ENCODE measurements around the gene CMSS1. TPM values are rescaled to one million over a fixed set of nuclear protein-coding genes. Genes with fewer than 3 reads are reported as not detected.

CMSS1 gene
- total and polyA plus RNA-seq, 2 of the 13 experiments (the other 11 are each of a cell fraction or from before 2014, with no cell fraction given): 6.4 to 48.7 TPM

DNA sequence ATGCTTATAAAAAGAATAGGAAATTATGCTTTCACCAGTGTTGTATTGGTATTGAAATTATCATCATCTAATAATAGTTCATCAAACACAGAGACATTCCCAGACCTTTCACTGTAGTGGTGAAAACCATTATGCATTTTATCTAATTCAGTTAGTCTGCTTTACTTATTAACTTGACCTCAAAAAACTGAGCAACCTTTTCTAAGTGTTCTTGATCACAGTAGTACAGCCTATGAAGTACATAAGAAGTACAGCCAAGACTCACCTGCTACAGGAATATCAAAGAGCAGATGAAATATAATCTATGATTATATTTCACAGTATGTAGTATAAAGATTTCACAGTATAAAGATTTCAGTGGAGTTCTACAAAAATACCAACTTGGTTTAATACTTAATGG, 221.4 kb downstream of the CMSS1 start:
- CTCF ChIA-PET (ENCODE audit: low intra/inter-chr PET ratio, low total read pairs): no interaction called here
- Histone ChIP-seq H3K27me3 (ENCODE audit: control insufficient read depth in 1 of 2, insufficient read depth in 2 of 2, low read length in 2 of 2) (no peaks in the 10 kb centered on the region), H3K36me3 (replicated peaks in 1 of 2; ENCODE audit: control insufficient read depth in 1 of 2, insufficient read depth in 2 of 2, low read length in 2 of 2) (no peaks in the 10 kb centered on the region), H3K9me3 (ENCODE audit: low read length) (no peaks in the 10 kb centered on the region), H3K4me2 (ENCODE audit: low read depth, low read length) (no peak overlapping the region), H4K20me1 (ENCODE audit: insufficient read depth, low read length) (no peaks in the 10 kb centered on the region), H3K9ac (ENCODE audit: insufficient read depth, low read depth, low read length) (no peak overlapping the region), H3K4me1 (ENCODE audit: insufficient read depth, low read length) (peaks cover 31% of the 10 kb centered on the region), H2AFZ (ENCODE audit: low read length) (no peak overlapping the region), H3K79me2 (ENCODE audit: insufficient read depth, low read length) (no peaks in the 10 kb centered on the region), H3K4me3 (replicated peaks in 1 of 3; ENCODE audit: insufficient read depth in 1 of 3, low read depth in 2 of 3, low read length in 3 of 3) (no peak overlapping the region), H3K27ac (ENCODE audit: extremely low read length, insufficient read depth, low read length) (no peak overlapping the region)
- TF ChIP-seq, protein P1, sequence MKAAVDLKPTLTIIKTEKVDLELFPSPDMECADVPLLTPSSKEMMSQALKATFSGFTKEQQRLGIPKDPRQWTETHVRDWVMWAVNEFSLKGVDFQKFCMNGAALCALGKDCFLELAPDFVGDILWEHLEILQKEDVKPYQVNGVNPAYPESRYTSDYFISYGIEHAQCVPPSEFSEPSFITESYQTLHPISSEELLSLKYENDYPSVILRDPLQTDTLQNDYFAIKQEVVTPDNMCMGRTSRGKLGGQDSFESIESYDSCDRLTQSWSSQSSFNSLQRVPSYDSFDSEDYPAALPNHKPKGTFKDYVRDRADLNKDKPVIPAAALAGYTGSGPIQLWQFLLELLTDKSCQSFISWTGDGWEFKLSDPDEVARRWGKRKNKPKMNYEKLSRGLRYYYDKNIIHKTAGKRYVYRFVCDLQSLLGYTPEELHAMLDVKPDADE (CRISPR knock-in tag; IDR thresholded peaks at IDR 0.05): no peak
- no peak for TF ChIP-seq ZNF672 (CRISPR knock-in tag; IDR thresholded peaks at IDR 0.05)
- TF ChIP-seq ZNF10 (CRISPR knock-in tag; IDR thresholded peaks at IDR 0.05; ENCODE audit: borderline replicate concordance, low read depth): no peak
- no peak for FAIRE-seq
- BruUV-seq (replicated peaks): no TSS peak
- in situ Hi-C loops (cut with HindIII; ENCODE audit: extremely low pct_ligation_motif_present, low pct_unique_long_range_greater_than_20kb) (no loop called here), intact Hi-C loops (cut with micrococcal nuclease; ENCODE audit: unreplicated experiment) (no loop called here)
- no peak for ATAC-seq
- no peak for DNase-seq (ENCODE audit: low spot score)
- POLR2A ChIA-PET: no interaction called here

DNA sequence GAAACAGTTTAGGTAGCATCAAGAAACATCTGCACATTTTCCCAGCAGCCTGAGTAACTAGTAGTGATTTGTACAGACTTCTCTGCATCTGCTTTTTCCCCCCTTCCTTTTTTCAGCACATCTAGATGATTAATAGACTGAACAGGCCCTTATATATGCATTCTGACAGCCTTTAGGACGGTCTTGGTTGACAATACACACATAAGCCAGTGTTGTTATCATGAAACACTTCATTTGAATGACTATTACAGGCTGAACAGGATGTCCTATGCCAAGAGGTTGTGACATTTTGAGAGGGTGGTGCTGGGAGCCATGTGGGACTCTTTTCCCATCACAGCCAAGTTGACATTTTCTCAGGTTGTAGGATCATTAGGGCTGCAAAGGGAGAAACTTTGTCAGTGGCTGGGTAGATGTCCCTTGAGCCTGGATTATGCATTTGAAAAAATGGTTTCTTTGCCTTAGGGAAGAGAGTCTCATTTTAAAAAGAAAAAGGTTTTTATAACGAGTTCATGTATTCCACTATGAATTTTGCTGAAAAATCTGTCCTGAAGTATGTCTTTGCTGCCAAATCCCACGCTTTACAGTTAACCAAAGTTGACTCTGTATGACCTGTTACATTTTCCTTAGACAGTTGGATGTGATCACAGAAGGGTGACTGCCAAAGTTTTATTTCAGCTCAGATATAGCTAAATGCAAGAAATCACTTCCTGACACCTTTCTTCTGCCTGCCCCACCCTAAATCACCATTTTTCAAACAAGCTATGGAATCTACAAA, 223.0 kb downstream of the CMSS1 start:
- Histone ChIP-seq H3K79me2 (ENCODE audit: insufficient read depth, low read length) (no peaks in the 10 kb centered on the region), H3K9ac (ENCODE audit: insufficient read depth, low read depth, low read length) (no peak overlapping the region), H3K27me3 (ENCODE audit: control insufficient read depth in 1 of 2, insufficient read depth in 2 of 2, low read length in 2 of 2) (no peaks in the 10 kb centered on the region), H3K27ac (ENCODE audit: extremely low read length, insufficient read depth, low read length) (no peak overlapping the region), H2AFZ (ENCODE audit: low read length) (no peak overlapping the region), H3K4me3 (replicated peaks in 1 of 3; ENCODE audit: insufficient read depth in 1 of 3, low read depth in 2 of 3, low read length in 3 of 3) (no peak overlapping the region), H3K36me3 (replicated peaks in 1 of 2; ENCODE audit: control insufficient read depth in 1 of 2, insufficient read depth in 2 of 2, low read length in 2 of 2) (no peaks in the 10 kb centered on the region), H3K9me3 (ENCODE audit: low read length) (no peaks in the 10 kb centered on the region), H3K4me1 (ENCODE audit: insufficient read depth, low read length) (peaks cover 22% of the 10 kb centered on the region), H4K20me1 (ENCODE audit: insufficient read depth, low read length) (no peaks in the 10 kb centered on the region), H3K4me2 (ENCODE audit: low read depth, low read length) (no peak overlapping the region)
- ChIA-PET CTCF (ENCODE audit: low intra/inter-chr PET ratio, low total read pairs) (no interaction called here), POLR2A (no interaction called here)
- DNase-seq (ENCODE audit: low spot score) (no peak), ATAC-seq (no peak), FAIRE-seq (no peak)
- intact Hi-C loops (cut with micrococcal nuclease; ENCODE audit: unreplicated experiment) (no loop called here), in situ Hi-C loops (cut with HindIII; ENCODE audit: extremely low pct_ligation_motif_present, low pct_unique_long_range_greater_than_20kb) (loop anchor here (10.0 kb wide), 1 partner anchor 166 kb away; no protein-coding TSS in a partner anchor)
- 90% methylated on average over 3 of the region's 3 CpGs for WGBS (ENCODE audit: low lambda C conversion rate)
- no TSS peak for BruUV-seq (replicated peaks)
- TF ChIP-seq RBFOX2 (IDR thresholded peaks at IDR 0.05; ENCODE audit: low read depth, low read length) (no peak), ZNF761 (CRISPR knock-in tag; conservative IDR thresholded peaks at IDR 0.05) (no peak), RAD51 (IDR thresholded peaks at IDR 0.05; ENCODE audit: borderline replicate concordance) (no peak), RFXANK (CRISPR knock-in tag; IDR thresholded peaks at IDR 0.05) (no peak), MTF2 (CRISPR knock-in tag; IDR thresholded peaks at IDR 0.05; ENCODE audit: borderline replicate concordance) (no peak), ZNF256 (CRISPR knock-in tag; conservative IDR thresholded peaks at IDR 0.05) (no peak), TOE1 (CRISPR knock-in tag; IDR thresholded peaks at IDR 0.05) (no peak)
- TF ChIP-seq, protein P2, sequence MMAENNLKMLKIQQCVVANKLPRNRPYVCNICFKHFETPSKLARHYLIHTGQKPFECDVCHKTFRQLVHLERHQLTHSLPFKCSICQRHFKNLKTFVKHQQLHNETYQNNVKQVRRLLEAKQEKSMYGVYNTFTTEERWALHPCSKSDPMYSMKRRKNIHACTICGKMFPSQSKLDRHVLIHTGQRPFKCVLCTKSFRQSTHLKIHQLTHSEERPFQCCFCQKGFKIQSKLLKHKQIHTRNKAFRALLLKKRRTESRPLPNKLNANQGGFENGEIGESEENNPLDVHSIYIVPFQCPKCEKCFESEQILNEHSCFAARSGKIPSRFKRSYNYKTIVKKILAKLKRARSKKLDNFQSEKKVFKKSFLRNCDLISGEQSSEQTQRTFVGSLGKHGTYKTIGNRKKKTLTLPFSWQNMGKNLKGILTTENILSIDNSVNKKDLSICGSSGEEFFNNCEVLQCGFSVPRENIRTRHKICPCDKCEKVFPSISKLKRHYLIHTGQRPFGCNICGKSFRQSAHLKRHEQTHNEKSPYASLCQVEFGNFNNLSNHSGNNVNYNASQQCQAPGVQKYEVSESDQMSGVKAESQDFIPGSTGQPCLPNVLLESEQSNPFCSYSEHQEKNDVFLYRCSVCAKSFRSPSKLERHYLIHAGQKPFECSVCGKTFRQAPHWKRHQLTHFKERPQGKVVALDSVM (CRISPR knock-in tag; IDR thresholded peaks at IDR 0.05): no peak
- TF ChIP-seq, protein P3, sequence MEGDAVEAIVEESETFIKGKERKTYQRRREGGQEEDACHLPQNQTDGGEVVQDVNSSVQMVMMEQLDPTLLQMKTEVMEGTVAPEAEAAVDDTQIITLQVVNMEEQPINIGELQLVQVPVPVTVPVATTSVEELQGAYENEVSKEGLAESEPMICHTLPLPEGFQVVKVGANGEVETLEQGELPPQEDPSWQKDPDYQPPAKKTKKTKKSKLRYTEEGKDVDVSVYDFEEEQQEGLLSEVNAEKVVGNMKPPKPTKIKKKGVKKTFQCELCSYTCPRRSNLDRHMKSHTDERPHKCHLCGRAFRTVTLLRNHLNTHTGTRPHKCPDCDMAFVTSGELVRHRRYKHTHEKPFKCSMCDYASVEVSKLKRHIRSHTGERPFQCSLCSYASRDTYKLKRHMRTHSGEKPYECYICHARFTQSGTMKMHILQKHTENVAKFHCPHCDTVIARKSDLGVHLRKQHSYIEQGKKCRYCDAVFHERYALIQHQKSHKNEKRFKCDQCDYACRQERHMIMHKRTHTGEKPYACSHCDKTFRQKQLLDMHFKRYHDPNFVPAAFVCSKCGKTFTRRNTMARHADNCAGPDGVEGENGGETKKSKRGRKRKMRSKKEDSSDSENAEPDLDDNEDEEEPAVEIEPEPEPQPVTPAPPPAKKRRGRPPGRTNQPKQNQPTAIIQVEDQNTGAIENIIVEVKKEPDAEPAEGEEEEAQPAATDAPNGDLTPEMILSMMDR (CRISPR knock-in tag; IDR thresholded peaks at IDR 0.05): no peak

Data from HepG2 (cell line).